ENCODE measurements around the gene RNF113B.

RNF113B gene

GRCh38 chr13:98174307-98174706, 2.8 kb downstream of the RNF113B start:
- TF ChIP-seq ZNF274 (IDR thresholded peaks at IDR 0.05; ENCODE audit: low read depth, low read length): no peak
- H3K4me3 ChIP-seq (ENCODE audit: low read length): no peak overlapping the region

- H3K4me3 ChIP-seq (ENCODE audit: low read length): no peak overlapping the region
- TF ChIP-seq ZNF274 (IDR thresholded peaks at IDR 0.05; ENCODE audit: low read depth, low read length): no peak
Observed at GRCh38 chr13:98173431-98174152, 3.5 kb downstream of the RNF113B start.

GRCh38 chr13:98172590-98173422, 4.3 kb downstream of the RNF113B start:
- no peak for TF ChIP-seq ZNF274 (IDR thresholded peaks at IDR 0.05; ENCODE audit: low read depth, low read length)
- H3K4me3 ChIP-seq (ENCODE audit: low read length): no peak overlapping the region

DNA sequence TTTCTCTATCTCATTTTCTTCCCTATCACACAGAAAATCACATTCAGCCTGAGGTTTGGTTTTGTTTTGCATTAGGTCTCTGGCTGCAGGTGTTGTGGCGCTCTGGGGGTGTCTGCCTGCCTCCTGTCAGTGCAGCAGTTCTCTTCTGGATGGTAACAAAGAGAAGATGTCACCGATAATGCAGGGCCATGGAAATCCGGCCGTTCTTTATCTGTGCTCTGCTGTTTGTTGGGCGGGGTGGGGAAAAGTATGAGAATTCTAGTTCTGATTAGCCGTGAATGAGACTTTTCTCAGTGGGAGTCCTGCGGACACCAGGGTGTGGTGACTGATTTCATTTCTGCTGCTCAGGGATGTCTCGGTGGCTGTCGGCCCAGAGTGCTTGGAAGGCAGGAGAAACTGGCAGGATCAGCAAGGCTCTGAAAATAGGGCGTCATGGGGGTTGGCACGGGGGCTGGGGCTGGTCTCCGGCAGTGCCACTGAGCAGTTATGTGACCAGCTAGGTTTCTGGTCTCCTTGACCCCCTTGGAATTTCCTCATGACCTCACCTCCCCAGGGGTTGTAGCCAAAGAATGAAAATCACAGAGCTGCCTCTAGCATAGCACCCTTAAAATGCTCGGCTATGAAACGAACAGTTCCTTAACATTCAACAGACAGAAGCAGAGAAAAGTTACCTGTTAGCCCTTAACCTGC, 5.0 kb downstream of the RNF113B start:
- no peak for TF ChIP-seq ZNF274 (IDR thresholded peaks at IDR 0.05; ENCODE audit: low read depth, low read length)
- no peak overlapping the region for H3K4me3 ChIP-seq (ENCODE audit: low read length)

- TF ChIP-seq ZNF274 (IDR thresholded peaks at IDR 0.05; ENCODE audit: low read depth, low read length): no peak
- H3K4me3 ChIP-seq (ENCODE audit: low read length): no peak overlapping the region
Observed at GRCh38 chr13:98169331-98169730, 7.7 kb downstream of the RNF113B start.

DNA sequence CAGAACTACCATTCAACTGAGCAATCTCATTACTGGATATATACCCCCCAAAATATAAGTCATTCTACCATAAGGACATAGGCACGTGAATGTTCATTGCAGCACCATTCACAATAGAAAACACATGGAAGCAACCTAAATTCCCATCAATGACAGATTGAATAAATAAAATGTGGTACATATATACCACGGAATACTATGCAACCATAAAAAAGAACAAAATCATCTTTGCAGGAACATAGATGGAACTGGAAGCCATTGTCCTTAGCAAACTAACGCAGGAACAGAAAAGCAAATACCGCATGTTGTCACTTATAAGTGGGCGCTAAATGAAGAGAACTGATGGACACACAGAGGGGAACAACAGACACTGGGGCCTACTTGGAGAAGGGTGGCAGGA, 14.1 kb downstream of the RNF113B start:
- no peak for TF ChIP-seq ZNF274 (IDR thresholded peaks at IDR 0.05; ENCODE audit: low read depth, low read length)
- H3K4me3 ChIP-seq (ENCODE audit: low read length): no peak overlapping the region

GRCh38 chr13:98158172-98158899, 18.7 kb downstream of the RNF113B start:
- no peak overlapping the region for H3K4me3 ChIP-seq (ENCODE audit: low read length)
- no peak for TF ChIP-seq ZNF274 (IDR thresholded peaks at IDR 0.05; ENCODE audit: low read depth, low read length)

DNA sequence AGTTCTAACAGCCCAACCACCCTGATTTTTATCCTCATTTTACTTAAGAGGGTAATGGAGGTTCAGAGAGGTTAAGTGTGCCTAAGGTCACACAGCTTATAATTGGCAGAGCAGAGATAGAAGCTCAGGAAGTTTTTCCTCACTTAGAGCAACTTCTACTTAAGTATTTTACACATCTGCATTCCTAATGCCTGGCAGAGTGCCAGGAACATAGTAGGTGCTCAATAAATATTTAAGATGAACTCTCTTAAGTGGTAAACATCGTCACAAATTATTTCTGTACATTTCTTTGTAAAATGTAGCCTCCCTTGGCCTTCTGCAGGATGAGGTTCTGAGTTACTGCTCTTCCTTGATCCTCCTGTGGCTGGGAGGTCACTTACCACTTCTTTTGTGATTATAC, 19.5 kb downstream of the RNF113B start:
- TF ChIP-seq ZNF274 (IDR thresholded peaks at IDR 0.05; ENCODE audit: low read depth, low read length): no peak
- H3K4me3 ChIP-seq (ENCODE audit: low read length): no peak overlapping the region

DNA sequence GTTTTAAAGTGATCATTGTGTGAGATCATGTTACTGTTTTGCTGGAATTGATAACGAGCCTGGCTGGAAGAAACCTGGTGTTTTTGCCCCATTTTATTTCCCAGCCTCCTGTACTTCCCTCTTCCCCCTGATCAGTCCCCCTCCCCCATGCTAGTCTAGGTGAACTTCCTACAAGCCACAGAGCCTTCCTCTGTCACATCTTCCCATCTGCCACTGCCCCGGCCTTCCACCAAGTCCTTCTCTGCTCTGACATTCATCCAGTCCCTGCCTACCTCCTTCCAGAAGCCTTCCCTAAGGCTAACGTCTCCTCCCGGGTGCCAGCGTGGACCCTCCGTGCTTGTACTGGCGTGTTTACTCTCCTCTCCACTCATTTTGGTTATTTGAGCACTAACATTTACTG, 19.9 kb downstream of the RNF113B start:
- no peak for TF ChIP-seq ZNF274 (IDR thresholded peaks at IDR 0.05; ENCODE audit: low read depth, low read length)
- no peak overlapping the region for H3K4me3 ChIP-seq (ENCODE audit: low read length)

DNA sequence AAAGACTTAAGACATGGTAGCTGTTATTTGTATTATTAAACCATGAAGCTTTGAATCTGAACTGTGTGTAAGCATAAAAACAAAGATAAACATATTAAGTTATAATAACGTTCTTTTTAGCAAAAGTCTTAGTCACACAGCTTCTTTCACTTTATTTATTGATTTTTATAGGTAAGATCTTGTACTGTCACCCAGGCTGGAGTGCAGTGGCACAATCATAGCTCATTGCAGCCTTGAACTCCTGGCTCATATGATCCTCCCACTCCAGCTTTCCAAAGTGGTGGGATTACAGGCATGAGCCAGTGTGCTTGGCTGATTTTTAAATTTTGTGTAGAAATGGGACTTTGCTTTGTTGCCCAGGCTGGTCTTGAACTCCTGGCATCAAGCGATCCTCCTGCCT, 20.8 kb downstream of the RNF113B start:
- H3K4me3 ChIP-seq (ENCODE audit: low read length): no peak overlapping the region
- TF ChIP-seq ZNF274 (IDR thresholded peaks at IDR 0.05; ENCODE audit: low read depth, low read length): no peak

- no peak for TF ChIP-seq ZNF274 (IDR thresholded peaks at IDR 0.05; ENCODE audit: low read depth, low read length)
- H3K4me3 ChIP-seq (ENCODE audit: low read length): no peak overlapping the region
Observed at GRCh38 chr13:98155475-98156109, 21.5 kb downstream of the RNF113B start.

GRCh38 chr13:98150832-98151479, 26.1 kb downstream of the RNF113B start:
- no peak for TF ChIP-seq ZNF274 (IDR thresholded peaks at IDR 0.05; ENCODE audit: low read depth, low read length)
- H3K4me3 ChIP-seq (ENCODE audit: low read length): no peak overlapping the region

DNA sequence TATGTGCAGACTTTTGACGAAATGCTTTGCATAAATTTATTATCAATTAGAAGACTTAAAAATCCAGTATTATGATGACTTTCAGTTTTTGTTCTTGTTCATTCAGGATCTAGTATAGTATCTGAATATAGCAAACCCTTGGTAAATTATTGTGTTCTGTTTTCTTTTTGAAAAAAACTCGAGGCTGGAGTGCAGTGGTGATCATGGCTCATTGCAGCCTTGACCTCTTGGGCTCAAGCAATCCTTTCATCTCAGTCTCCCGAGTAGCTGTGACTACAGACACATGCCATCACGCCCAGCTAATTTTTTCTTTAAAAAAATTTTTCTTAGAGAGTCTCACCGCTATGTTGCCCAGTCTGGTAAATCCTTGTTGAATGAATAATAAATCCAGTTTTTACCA, 29.5 kb downstream of the RNF113B start:
- TF ChIP-seq ZNF274 (IDR thresholded peaks at IDR 0.05; ENCODE audit: low read depth, low read length): no peak

More for the DNA sequence above, 29.5 kb downstream of the RNF113B start:
- no peak overlapping the region for H3K4me3 ChIP-seq (ENCODE audit: low read length)
